HG02870 (cell line): Measurements from ENCODE around the gene BTBD2.

Source experiments
- ATAC-seq: cut with Tn5 transposase; IDR thresholded peaks from one replicate; pipeline ENCODE4 v1.9.1; 2021; ENCODE audit warnings: mild to moderate bottlenecking, moderate library complexity; ENCODE audit not compliant: unreplicated experiment

Gene BTBD2

GRCh38 chr19:2050991-2051772, 35.7 kb upstream of the BTBD2 start, which contains the start of gene MKNK2:
TSS of gene MKNK2 (minus strand) at chr19:2051244. CDS start at chr19:2050851, 393 bp downstream.
- peak; percentile 54 for ATAC-seq

GRCh38 chr19:2050349-2050990, 35.0 kb upstream of the BTBD2 start:
- peak; percentile 6 for ATAC-seq

GRCh38 chr19:2049741-2050348, 34.3 kb upstream of the BTBD2 start:
- peak; percentile 4 for ATAC-seq

GRCh38 chr19:2048959-2049740, 33.6 kb upstream of the BTBD2 start:
- no peak for ATAC-seq

GRCh38 chr19:2048104-2048958, 32.8 kb upstream of the BTBD2 start:
- no peak for ATAC-seq

- no peak for ATAC-seq
Measured at GRCh38 chr19:2047449-2048103, 32.1 kb upstream of the BTBD2 start.

- ATAC-seq: no peak
Measured at GRCh38 chr19:2047076-2047448, 31.5 kb upstream of the BTBD2 start.

- no peak for ATAC-seq
Measured at GRCh38 chr19:2046046-2046907, 30.8 kb upstream of the BTBD2 start.

- ATAC-seq: no peak
Measured at GRCh38 chr19:2045501-2046045, 30.1 kb upstream of the BTBD2 start.

GRCh38 chr19:2044709-2045500, 29.4 kb upstream of the BTBD2 start:
- ATAC-seq: no peak

GRCh38 chr19:2043961-2044708, 28.6 kb upstream of the BTBD2 start:
- no peak for ATAC-seq

GRCh38 chr19:2043251-2043641, 27.7 kb upstream of the BTBD2 start:
- no peak for ATAC-seq

GRCh38 chr19:2042485-2043250, 27.2 kb upstream of the BTBD2 start:
- ATAC-seq: no peak

- peak; percentile 57 for ATAC-seq
Measured at GRCh38 chr19:2041683-2042484, 26.4 kb upstream of the BTBD2 start.

- ATAC-seq: no peak
Measured at GRCh38 chr19:2041433-2041682, 25.8 kb upstream of the BTBD2 start.
